Right lobe of liver (tissue), 4 donors: ENCODE measurements around the gene TLR9.

Experiments
- CTCF ChIP-seq, 4 donors: fragments of 200-600 bp in 3 of 4; fragments of 450-650 bp in 1 of 4; IDR thresholded peaks; one replicate each; pipeline versions ENCODE4 v1.5.1 to v1.8.0; 2016 to 2022; ENCODE audit warnings: antibody characterized with exemption in 4 of 4, mild to moderate bottlenecking in 2 of 4
- POLR2A ChIP-seq: fragments of 450-650 bp; IDR thresholded peaks from one replicate; pipeline ENCODE4 v1.6.1; 2017; ENCODE audit warnings: antibody characterized with exemption, mild to moderate bottlenecking
- donor health status: DM: no; HTN: no; CAD: no.
- donor health status: DM: no; HTN: no; CAD: no.
- donor health status: DM: no; HTN: yes; CAD: no.

- TF ChIP-seq POLR2A (no peak), CTCF (IDR thresholded peaks at IDR 0.05) (no peak)
These were observed 31.2 kb upstream of the TLR9 start for GRCh38 chr3:52256622-52257021.
